Esophagus squamous epithelium (tissue), 4 donors: ENCODE results near the gene SLC6A3.

Experiments
- CTCF ChIP-seq, 6 experiments: fragments of 450-650 bp in 4 of 6; fragments of 200-600 bp in 2 of 6; sonication (generic) in 2 of 6; IDR thresholded peaks; one replicate each; pipeline ENCODE4 v1.5.1; 2016 to 2019; ENCODE audit warnings: antibody characterized with exemption in 6 of 6, mild to moderate bottlenecking in 4 of 6, moderate library complexity in 4 of 6
- POLR2A ChIP-seq, 4 donors: fragments of 450-650 bp; IDR thresholded peaks; one replicate each; pipeline ENCODE4 v1.6.1; 2017; ENCODE audit warnings: antibody characterized with exemption in 4 of 4, mild to moderate bottlenecking in 4 of 4, moderate library complexity in 3 of 4

DNA sequence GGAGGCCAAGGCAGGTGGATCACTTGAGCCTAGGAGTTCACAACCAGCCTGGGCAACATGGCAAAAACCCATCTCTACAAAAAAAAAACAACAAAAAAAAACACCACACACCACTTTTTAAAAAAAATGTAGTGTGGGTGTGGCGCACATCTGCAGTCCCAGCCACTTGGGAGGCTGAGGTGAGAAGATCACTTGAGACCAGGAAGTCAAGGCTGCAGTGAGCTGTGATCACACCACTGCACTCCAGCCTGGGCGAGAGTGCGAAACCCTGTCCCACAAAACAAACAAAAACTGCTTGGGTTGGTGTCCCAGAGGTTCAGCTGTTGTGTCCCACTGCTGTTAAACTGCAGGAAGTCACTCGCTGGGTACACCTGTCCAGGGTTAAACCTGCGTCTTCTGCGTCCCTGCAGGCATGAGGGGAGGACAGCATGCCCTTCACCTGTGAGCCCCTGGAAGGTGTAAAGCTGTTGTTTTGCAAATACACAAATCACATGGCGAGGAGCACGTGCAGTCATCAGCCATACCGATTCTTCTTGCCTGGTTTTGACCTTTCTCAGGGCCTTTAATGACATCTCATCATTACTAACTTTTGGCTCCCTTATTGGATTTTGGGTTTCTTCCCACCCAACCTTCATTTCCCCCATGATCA is 71.1 kb downstream of the SLC6A3 start:
- no peak for TF ChIP-seq CTCF (IDR thresholded peaks at IDR 0.05)
- TF ChIP-seq POLR2A (IDR thresholded peaks at IDR 0.05): no peak
